GM19372 (cell line): ENCODE results near the gene EYA2.
"Not testable (repeated sequence)": the region's sequence is repeated elsewhere in the genome, so short reads cannot be mapped to it uniquely, and the experiment has no call there.

Experiments
- ATAC-seq: cut with Tn5 transposase; IDR thresholded peaks from one replicate; pipeline ENCODE4 v1.9.1; 2021; ENCODE audit warnings: mild to moderate bottlenecking, low read depth, moderate library complexity; ENCODE audit not compliant: unreplicated experiment

EYA2 gene

GRCh38 chr20:46951405-46951804 is 56.8 kb downstream of the EYA2 start:
- ATAC-seq = no peak

- ATAC-seq = no peak
Observed at GRCh38 chr20:46951840-46952497, 57.3 kb downstream of the EYA2 start.

- ATAC-seq = no peak
Observed at GRCh38 chr20:46953596-46953995, 59.0 kb downstream of the EYA2 start.

- no peak for ATAC-seq
Observed at GRCh38 chr20:46954490-46955038, 59.9 kb downstream of the EYA2 start.

- no peak for ATAC-seq
Observed at GRCh38 chr20:46955601-46956556, 61.2 kb downstream of the EYA2 start.

- ATAC-seq = no peak
Observed at GRCh38 chr20:46959081-46959692, 64.5 kb downstream of the EYA2 start.

- ATAC-seq = no peak
Observed at GRCh38 chr20:46959821-46960220, 65.2 kb downstream of the EYA2 start.

- ATAC-seq = no peak
Observed at GRCh38 chr20:46960536-46960935, 65.9 kb downstream of the EYA2 start.

GRCh38 chr20:46961968-46962367 is 67.3 kb downstream of the EYA2 start:
- ATAC-seq = not testable (repeated sequence)

GRCh38 chr20:46962452-46963195 is 68.0 kb downstream of the EYA2 start:
- no peak for ATAC-seq

GRCh38 chr20:46963196-46963529 is 68.5 kb downstream of the EYA2 start:
- no peak for ATAC-seq

- no peak for ATAC-seq
Observed at GRCh38 chr20:46963758-46964617, 69.3 kb downstream of the EYA2 start.

GRCh38 chr20:46964618-46965455 is 70.2 kb downstream of the EYA2 start:
- ATAC-seq = no peak

- ATAC-seq = no peak
Observed at GRCh38 chr20:46965477-46965876, 70.8 kb downstream of the EYA2 start.

GRCh38 chr20:46967646-46968045 is 73.0 kb downstream of the EYA2 start:
- no peak for ATAC-seq

GRCh38 chr20:46970937-46971630 is 76.4 kb downstream of the EYA2 start:
- ATAC-seq = no peak

GRCh38 chr20:46973766-46974165 is 79.1 kb downstream of the EYA2 start:
- ATAC-seq = no peak
